H9 (cell line): ENCODE measurements around the gene CDC42EP5. TPM values are rescaled to one million over a fixed set of nuclear protein-coding genes. Genes with fewer than 3 reads are reported as not detected.
"Not testable (repeated sequence)": the region's sequence is repeated elsewhere in the genome, so short reads cannot be mapped to it uniquely, and the experiment has no call there.

Experiments
- DNase-seq: peaks from one replicate; pipeline ENCODE4 v3.0.0-alpha.2; 2017
- H2AFZ ChIP-seq: one replicate; pipeline ENCODE4 v1.6.1; 2013; ENCODE audit warnings: mild to moderate bottlenecking, low read length, control low read depth, moderate library complexity
- H2AK5ac ChIP-seq: 2 replicates; pipeline ENCODE4 v1.6.1; 2013; ENCODE audit warnings: low read length, control low read depth, mixed read lengths; ENCODE audit not compliant: insufficient read length
- H2BK120ac ChIP-seq: one replicate; pipeline ENCODE4 v1.6.1; 2013; ENCODE audit warnings: low read depth, mild to moderate bottlenecking, low read length, control low read depth, inconsistent platforms; ENCODE audit not compliant: poor library complexity, severe bottlenecking
- H2BK12ac ChIP-seq: 2 replicates; pipeline ENCODE4 v1.6.1; 2013; ENCODE audit warnings: low read length, control low read depth, mixed read lengths, low read depth; ENCODE audit not compliant: insufficient read length
- H2BK15ac ChIP-seq: 2 replicates; pipeline ENCODE4 v1.6.1; 2013; ENCODE audit warnings: low read depth, low read length, control low read depth
- H2BK20ac ChIP-seq: one replicate; pipeline ENCODE4 v1.6.1; 2013; ENCODE audit warnings: low read depth, mild to moderate bottlenecking, low read length, control low read depth, inconsistent platforms; ENCODE audit not compliant: poor library complexity, severe bottlenecking
- H2BK5ac ChIP-seq: 2 replicates; pipeline ENCODE4 v1.6.1; 2013; ENCODE audit warnings: low read length, control low read depth, mixed read lengths; ENCODE audit not compliant: insufficient read length
- H3K14ac ChIP-seq: 2 replicates; pipeline ENCODE4 v1.6.1; 2013; ENCODE audit warnings: low read length, control low read depth; ENCODE audit not compliant: insufficient read depth
- H3K18ac ChIP-seq: 2 replicates; pipeline ENCODE4 v1.6.1; 2013; ENCODE audit warnings: low read depth, mild to moderate bottlenecking, mixed read lengths, low read length, control low read depth; ENCODE audit not compliant: insufficient read length
- H3K23ac ChIP-seq: 2 replicates; pipeline ENCODE4 v1.6.1; 2013; ENCODE audit warnings: low read length, control low read depth, mixed read lengths, low read depth; ENCODE audit not compliant: insufficient read length
- H3K23me2 ChIP-seq: 2 replicates; pipeline ENCODE4 v1.6.1; 2013; ENCODE audit warnings: low read depth, mild to moderate bottlenecking, mixed read lengths, low read length, control low read depth; ENCODE audit not compliant: insufficient read length, poor library complexity, severe bottlenecking
- H3K27ac ChIP-seq: 2 replicates; pipeline ENCODE4 v1.5.1; 2013; ENCODE audit warnings: low read length, control low read depth, mixed read lengths, low read depth; ENCODE audit not compliant: insufficient read length
- H3K27me3 ChIP-seq: 2 replicates; pipeline ENCODE4 v1.6.1; 2013; ENCODE audit warnings: low read length, control low read depth, inconsistent platforms; ENCODE audit not compliant: insufficient read depth
- H3K4ac ChIP-seq: 2 replicates; pipeline ENCODE4 v1.6.1; 2013; ENCODE audit warnings: low read depth, mild to moderate bottlenecking, control low read depth, inconsistent platforms, low read length, moderate library complexity
- H3K4me1 ChIP-seq: 2 replicates; pipeline ENCODE4 v1.6.1; 2013; ENCODE audit warnings: low read length, control low read depth, inconsistent platforms; ENCODE audit not compliant: insufficient read depth
- H3K4me2 ChIP-seq: 2 replicates; pipeline ENCODE4 v1.6.1; 2013; ENCODE audit warnings: low read length, control low read depth, mixed read lengths; ENCODE audit not compliant: insufficient read length, insufficient read depth
- H3K56ac ChIP-seq: 2 replicates; pipeline ENCODE4 v1.6.1; 2013; ENCODE audit warnings: low read depth, mild to moderate bottlenecking, mixed read lengths, low read length, control low read depth; ENCODE audit not compliant: insufficient read length
- H3K79me1 ChIP-seq: 2 replicates; pipeline ENCODE4 v1.6.1; 2013; ENCODE audit warnings: low read depth, mild to moderate bottlenecking, moderate library complexity, low read length, control low read depth, inconsistent platforms; ENCODE audit not compliant: insufficient read depth, poor library complexity, severe bottlenecking
- H3K79me2 ChIP-seq: 2 replicates; pipeline ENCODE4 v1.6.1; 2013; ENCODE audit warnings: low read length, control low read depth, inconsistent platforms; ENCODE audit not compliant: insufficient read depth
- H3K9ac ChIP-seq: 2 replicates; pipeline ENCODE4 v1.6.1; 2013; ENCODE audit warnings: low read length, control low read depth, mixed read lengths; ENCODE audit not compliant: insufficient read length; ENCODE audit errors: extremely low read depth
- H3K9me3 ChIP-seq: one replicate; pipeline ENCODE4 v1.6.1; 2013; ENCODE audit warnings: low read depth, low read length, inconsistent platforms; ENCODE audit not compliant: control insufficient read depth
- H3T11ph ChIP-seq: one replicate; pipeline ENCODE4 v1.6.1; 2013; ENCODE audit warnings: mild to moderate bottlenecking, low read length, control low read depth, inconsistent platforms
- H4K20me1 ChIP-seq: one replicate; pipeline ENCODE4 v1.6.1; 2013; ENCODE audit not compliant: control insufficient read depth, insufficient read length, insufficient read depth
- H4K5ac ChIP-seq: 2 replicates; pipeline ENCODE4 v1.6.1; 2013; ENCODE audit warnings: low read depth, mild to moderate bottlenecking, mixed read lengths, low read length, control low read depth; ENCODE audit not compliant: insufficient read length
- H4K8ac ChIP-seq: replicated peaks from 2 replicates; pipeline ENCODE4 v1.6.1; 2013; ENCODE audit warnings: low read length, control low read depth, mixed read lengths, low read depth; ENCODE audit not compliant: insufficient read length
- H4K91ac ChIP-seq: 2 replicates; pipeline ENCODE4 v1.6.1; 2013; ENCODE audit warnings: low read depth, mild to moderate bottlenecking, moderate library complexity, mixed read lengths, low read length, control low read depth; ENCODE audit not compliant: insufficient read length
- H3K27ac Mint-ChIP-seq, 3 experiments: 2 replicates in 2 of 3; 3 replicates in 1 of 3; pipeline ENCODE4 v1.8.0; 2020 to 2021; ENCODE audit warnings: mixed read lengths in 3 of 3, mild to moderate bottlenecking in 1 of 3, moderate library complexity in 1 of 3
- H3K27me3 Mint-ChIP-seq: 2 replicates; pipeline ENCODE4 v1.8.0; 2021; ENCODE audit warnings: low read depth, mild to moderate bottlenecking, moderate library complexity, mixed read lengths
- H3K36me3 Mint-ChIP-seq, 3 experiments: 2 replicates in 2 of 3; 3 replicates in 1 of 3; pipeline ENCODE4 v1.8.0; 2020 to 2021; ENCODE audit warnings: low read depth in 3 of 3, mixed read lengths in 3 of 3; ENCODE audit not compliant: insufficient read depth in 1 of 3
- H3K4me1 Mint-ChIP-seq, 2 experiments: 2 replicates each; pipeline ENCODE4 v1.8.0; 2020; ENCODE audit warnings: mixed read lengths in 2 of 2
- H3K4me3 Mint-ChIP-seq, 2 experiments: 2 replicates in 1 of 2; 3 replicates in 1 of 2; pipeline ENCODE4 v1.8.0; 2020 to 2021; ENCODE audit warnings: mild to moderate bottlenecking in 2 of 2, mixed read lengths in 2 of 2, moderate library complexity in 1 of 2
- H3K9me3 Mint-ChIP-seq, 2 experiments: 2 replicates in 1 of 2; 3 replicates in 1 of 2; pipeline ENCODE4 v1.8.0; 2020; ENCODE audit warnings: mild to moderate bottlenecking in 2 of 2, mixed read lengths in 2 of 2, moderate library complexity in 1 of 2
- WGBS: extraction: QIAGEN DNeasy Blood & Tissue Kit; methylation state at CpG from one replicate; pipeline ENCODE4 v1.1.7; 2013; ENCODE audit warnings: missing lambda C conversion rate, low lambda C conversion rate, mixed read lengths; ENCODE audit not compliant: insufficient read length; ENCODE audit errors: extremely low coverage; 5-methylcytosine and 5-hydroxymethylcytosine counted together
- total RNA-seq: library from RNA; stranded (reverse); gene quantifications from 2 replicates; pipeline ENCODE4 v1.2.1, GENCODE V29; 2021

CDC42EP5 gene
- total RNA-seq, 1 experiment from 2014 or later = 1.6 TPM

DNA sequence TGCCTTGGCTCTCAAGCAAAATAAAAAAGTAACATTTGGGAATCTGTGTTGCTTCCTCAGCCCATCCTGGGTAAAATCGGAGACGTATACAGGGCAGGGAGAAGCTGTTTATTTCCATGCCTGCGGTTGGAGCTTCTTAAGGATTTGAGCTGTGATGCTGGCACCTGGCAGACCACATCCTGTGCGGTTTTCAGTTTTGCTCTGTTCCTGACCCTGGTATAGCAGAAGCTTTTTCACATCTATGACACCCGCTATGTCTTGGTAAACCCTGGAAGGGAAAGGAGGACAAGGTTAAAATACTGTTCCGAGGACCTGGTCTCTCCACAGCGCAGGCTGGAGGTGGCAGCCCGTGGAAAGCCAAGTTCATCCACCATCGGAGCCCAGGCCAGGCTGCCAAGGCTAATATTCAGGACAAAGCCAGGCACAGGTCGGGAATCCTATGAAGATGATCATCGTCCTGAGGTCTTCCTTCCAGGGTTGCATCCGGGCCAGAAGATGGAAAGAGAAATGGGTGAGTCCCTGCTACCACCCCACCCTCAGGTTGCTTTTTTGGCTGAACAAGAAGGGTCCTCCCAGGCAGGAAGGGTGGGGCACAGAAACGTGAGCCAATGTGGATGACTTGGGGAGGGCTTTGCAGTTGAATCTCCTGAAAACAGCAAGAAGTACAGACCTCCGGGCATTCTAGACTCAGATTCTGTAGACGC is 24.8 kb upstream of the CDC42EP5 start:
- not testable (repeated sequence) for H3K79me1 ChIP-seq, H2AFZ ChIP-seq, H3K4me1 ChIP-seq, H4K91ac ChIP-seq, H3K4ac ChIP-seq, H3K23ac ChIP-seq, H3K27me3 ChIP-seq, H3T11ph ChIP-seq, H3K4me1 Mint-ChIP-seq, H4K20me1 ChIP-seq, H3K79me2 ChIP-seq, H2AK5ac ChIP-seq, H2BK15ac ChIP-seq, H3K27ac ChIP-seq, H3K23me2 ChIP-seq, H3K27ac Mint-ChIP-seq, H3K9ac ChIP-seq, H3K18ac ChIP-seq, H3K56ac ChIP-seq, H4K8ac ChIP-seq, H2BK20ac ChIP-seq, H2BK120ac ChIP-seq, H3K27me3 Mint-ChIP-seq, H4K5ac ChIP-seq, H3K14ac ChIP-seq, H3K4me3 Mint-ChIP-seq, H3K4me2 ChIP-seq, H2BK12ac ChIP-seq, DNase-seq, H2BK5ac ChIP-seq
- H3K9me3 Mint-ChIP-seq = peaks cover 80 to 93% of the 10 kb centered on the region in 2 experiments
- no CpG with 5 or more reads among the region's 15 CpGs for WGBS
- peaks cover 8 to 19% (median 11%) of the 10 kb centered on the region in 3 experiments; a peak in 6 of 7 replicates for H3K36me3 Mint-ChIP-seq
- peaks cover 28% of the 10 kb centered on the region for H3K9me3 ChIP-seq

GRCh38 chr19:54495284-54495683 is 22.2 kb upstream of the CDC42EP5 start:
- H3K18ac ChIP-seq, H2BK120ac ChIP-seq, H3K9ac ChIP-seq, H3K14ac ChIP-seq, H3K56ac ChIP-seq, H3K4me2 ChIP-seq, H2BK20ac ChIP-seq, H3K23ac ChIP-seq, H3K4ac ChIP-seq, H4K20me1 ChIP-seq, DNase-seq, H3K79me2 ChIP-seq, H4K8ac ChIP-seq, H2BK15ac ChIP-seq, H4K5ac ChIP-seq, H3K23me2 ChIP-seq, H2AFZ ChIP-seq, H2AK5ac ChIP-seq, H2BK5ac ChIP-seq, H3K27me3 ChIP-seq, H3K27me3 Mint-ChIP-seq, H4K91ac ChIP-seq, H3K27ac ChIP-seq, H3K79me1 ChIP-seq, H3K4me1 Mint-ChIP-seq, H3T11ph ChIP-seq, H3K4me1 ChIP-seq, H3K27ac Mint-ChIP-seq, H3K4me3 Mint-ChIP-seq, H2BK12ac ChIP-seq: not testable (repeated sequence)
- peaks cover 8 to 14% (median 8%) of the 10 kb centered on the region in 3 experiments; a peak in 6 of 7 replicates for H3K36me3 Mint-ChIP-seq
- peaks cover 85 to 93% of the 10 kb centered on the region in 2 experiments for H3K9me3 Mint-ChIP-seq
- no CpG with 5 or more reads among the region's 5 CpGs for WGBS
- peaks cover 29% of the 10 kb centered on the region for H3K9me3 ChIP-seq
